Measurements from ENCODE around the gene PCSK1.

DNA sequence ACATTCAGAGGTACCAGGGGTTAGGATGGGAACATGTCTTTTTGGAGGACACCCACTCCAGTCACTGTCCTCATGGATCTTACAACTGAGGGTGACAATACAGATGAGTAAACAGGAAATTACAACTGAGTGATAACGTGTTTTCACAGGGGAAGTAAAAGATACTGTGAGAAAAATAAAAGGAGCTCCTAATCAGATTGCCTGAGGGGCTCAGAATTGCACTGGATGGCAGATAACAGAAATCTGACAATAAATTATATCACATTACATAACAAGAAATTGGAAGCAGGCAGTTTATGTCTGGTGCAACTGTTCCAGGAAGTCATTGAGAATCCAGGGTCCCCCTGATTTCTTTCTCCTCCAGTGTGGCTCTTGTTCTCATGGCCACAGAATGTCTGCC lies 40.1 kb upstream of the PCSK1 start:
- TF ChIP-seq GATA2 (IDR thresholded peaks at IDR 0.05; ENCODE audit: low read depth, low read length) (peak; percentile 50; the same call in 1 of the 2 replicates), GATA3 (IDR thresholded peaks at IDR 0.05; ENCODE audit: low read depth, low read length) (peak; percentile 30; the same call in 1 of the 2 replicates)
